GM18867 (cell line): Measurements from ENCODE around the gene GOLM1.
"Not testable (repeated sequence)": the region's sequence is repeated elsewhere in the genome, so short reads cannot be mapped to it uniquely, and the experiment has no call there.

Source experiments
- ATAC-seq: cut with Tn5 transposase; IDR thresholded peaks from one replicate; pipeline ENCODE4 v1.9.1; 2021; ENCODE audit warnings: mild to moderate bottlenecking, moderate library complexity; ENCODE audit not compliant: unreplicated experiment

GOLM1 gene

DNA sequence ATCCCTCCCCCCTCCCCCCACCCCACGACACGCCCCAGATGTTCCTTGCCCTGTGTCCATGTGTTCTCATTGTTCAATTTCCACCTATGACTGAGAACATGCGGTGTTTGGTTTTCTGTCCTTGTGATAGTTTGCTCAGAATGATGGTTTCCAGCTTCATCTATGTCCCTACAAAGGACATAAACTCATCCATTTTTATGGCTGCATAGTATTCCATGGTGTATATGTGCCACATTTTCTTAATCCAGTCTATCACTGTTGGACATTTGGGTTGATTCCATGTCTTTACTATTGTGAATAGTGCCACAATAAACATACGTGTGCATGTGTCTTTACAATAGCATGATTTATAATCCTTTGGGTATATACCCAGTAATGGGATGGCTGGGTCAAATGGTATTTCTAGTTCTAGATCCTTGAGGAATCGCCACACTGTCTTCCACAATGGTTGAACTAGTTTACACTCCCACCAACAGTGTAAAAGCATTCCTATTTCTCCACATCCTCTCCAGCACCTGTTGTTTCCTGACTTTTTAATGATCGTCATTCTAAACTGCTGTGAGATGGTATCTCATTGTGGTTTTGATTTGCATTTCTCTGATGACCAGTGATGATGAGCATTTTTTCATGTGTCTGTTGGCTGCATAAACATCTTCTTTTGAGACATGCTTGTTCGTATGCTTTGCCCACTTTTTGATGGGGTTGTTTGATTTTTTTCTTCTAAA lies 51.2 kb downstream of the GOLM1 start:
- ATAC-seq = not testable (repeated sequence)

- no peak for ATAC-seq
Measured at GRCh38 chr9:86047361-86047760, 52.0 kb downstream of the GOLM1 start.

DNA sequence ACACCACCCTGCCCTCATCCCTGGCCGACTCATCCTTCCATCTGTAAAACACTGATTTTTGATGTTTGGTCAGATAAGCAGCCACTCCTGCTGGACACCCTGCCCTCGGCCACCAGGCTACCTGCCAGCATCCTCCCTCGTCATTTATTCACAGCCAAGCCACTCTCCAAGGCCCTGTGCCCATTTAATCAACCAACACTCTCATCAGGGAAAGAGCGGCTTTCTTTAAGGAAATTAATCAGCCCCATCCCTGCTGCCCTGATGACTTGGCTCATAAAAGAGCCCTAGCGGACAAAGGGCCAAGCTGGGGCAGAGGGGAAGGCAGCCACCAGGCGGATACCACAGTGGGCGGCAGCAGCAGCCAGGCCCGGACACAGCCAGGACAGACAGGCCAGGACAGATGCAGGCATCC lies 52.4 kb downstream of the GOLM1 start:
- no peak for ATAC-seq

- ATAC-seq = no peak
Measured at GRCh38 chr9:86046071-86046636, 53.2 kb downstream of the GOLM1 start.

DNA sequence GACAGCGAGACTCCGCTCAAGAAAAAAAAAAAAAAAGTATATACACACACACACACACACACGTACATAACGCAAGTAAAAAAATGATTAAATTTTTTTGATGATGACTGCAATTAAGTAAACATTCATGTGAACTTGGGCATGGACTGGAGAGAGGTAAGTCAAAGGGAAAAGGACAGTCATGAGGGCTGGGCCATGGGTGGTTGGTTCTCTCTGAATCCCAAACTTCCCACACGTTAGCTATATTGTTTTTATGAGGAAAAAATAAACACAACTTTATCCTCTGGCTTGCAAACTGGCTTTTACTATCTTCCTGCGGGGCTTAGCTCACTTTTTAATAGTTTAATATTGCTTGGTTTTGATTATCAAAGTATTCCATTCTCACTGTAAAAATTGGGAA lies 53.7 kb downstream of the GOLM1 start:
- ATAC-seq = no peak

GRCh38 chr9:86043999-86044398 lies 55.4 kb downstream of the GOLM1 start:
- ATAC-seq = no peak

DNA sequence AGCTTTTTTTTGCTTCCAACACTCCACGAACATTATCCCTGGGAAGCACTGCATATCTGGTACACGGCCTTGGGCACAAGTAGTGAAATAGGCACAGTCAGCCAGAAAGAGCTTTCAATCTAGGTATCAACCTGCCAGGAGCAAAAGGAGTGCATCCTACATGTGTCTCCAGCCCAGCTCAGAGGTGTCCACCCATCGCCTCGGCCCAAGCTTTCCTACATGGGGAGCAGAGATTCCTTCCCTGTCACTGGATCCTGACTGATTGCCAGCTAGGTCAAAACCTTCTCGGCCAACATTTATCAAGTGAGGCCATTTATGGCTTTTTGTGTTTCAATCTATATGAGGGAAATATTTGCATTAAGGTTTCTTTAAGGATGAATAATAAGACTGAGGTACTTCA lies 55.8 kb downstream of the GOLM1 start:
- no peak for ATAC-seq

DNA sequence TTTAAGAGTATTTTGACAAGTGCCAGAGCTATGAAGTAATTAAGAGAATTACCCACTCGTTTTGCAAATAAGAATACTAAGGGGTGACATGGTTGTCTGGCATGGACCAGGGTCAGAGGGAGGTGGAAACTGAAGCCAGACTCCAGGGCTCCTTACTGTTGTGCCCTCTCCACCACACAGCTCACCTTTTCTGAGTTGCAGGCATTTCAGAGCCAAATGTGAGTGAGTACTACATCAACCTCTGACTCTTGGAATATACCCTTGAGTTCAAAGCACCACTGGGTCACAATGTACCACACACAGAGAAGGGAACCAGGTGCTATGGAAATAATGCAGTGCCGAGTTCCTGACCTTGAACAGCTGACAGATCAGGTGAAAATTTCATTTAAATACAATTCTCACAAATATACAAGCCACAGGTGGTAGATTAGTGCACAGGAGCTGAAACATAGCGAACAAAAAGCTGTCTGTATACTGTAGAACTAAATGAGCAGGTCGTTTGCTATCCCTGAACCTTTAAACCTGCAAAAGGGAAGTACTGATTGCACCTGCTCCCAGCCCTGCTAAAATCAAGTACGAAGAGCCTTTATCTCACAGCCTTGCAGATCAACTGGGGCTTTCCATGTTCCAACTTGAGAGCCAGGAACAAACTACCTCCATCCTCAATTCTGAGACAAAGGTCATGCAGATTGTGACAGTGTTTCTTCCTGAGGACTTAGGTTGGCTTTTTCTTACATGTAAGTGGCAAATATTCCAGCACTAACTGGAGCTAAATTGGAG lies 57.0 kb downstream of the GOLM1 start:
- no peak for ATAC-seq

DNA sequence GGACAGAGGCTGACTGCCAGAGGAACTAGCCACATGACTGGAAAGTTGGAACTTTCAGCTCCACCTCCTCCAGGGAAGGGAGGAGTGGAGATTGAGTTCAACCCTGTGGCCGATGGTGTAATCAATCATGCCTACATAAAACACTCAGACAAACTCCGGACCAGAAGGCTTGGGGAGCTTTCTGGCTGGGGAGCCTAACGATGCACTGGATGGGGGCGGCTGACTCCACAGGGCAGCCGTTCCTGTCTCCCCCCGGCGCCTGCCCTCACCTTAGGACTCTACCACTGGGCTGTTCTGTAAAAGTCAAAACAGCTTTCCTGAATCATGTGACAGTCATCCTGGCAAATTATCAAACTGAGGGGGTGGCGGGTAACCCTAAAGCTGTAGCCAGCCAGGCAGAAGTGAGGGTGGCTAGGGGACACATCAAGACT lies 58.0 kb downstream of the GOLM1 start:
- no peak for ATAC-seq

GRCh38 chr9:86040861-86041155 lies 58.5 kb downstream of the GOLM1 start:
- no peak for ATAC-seq

- no peak for ATAC-seq
Measured at GRCh38 chr9:86039991-86040860, 59.1 kb downstream of the GOLM1 start.

- no peak for ATAC-seq
Measured at GRCh38 chr9:86036555-86036954, 62.8 kb downstream of the GOLM1 start.

DNA sequence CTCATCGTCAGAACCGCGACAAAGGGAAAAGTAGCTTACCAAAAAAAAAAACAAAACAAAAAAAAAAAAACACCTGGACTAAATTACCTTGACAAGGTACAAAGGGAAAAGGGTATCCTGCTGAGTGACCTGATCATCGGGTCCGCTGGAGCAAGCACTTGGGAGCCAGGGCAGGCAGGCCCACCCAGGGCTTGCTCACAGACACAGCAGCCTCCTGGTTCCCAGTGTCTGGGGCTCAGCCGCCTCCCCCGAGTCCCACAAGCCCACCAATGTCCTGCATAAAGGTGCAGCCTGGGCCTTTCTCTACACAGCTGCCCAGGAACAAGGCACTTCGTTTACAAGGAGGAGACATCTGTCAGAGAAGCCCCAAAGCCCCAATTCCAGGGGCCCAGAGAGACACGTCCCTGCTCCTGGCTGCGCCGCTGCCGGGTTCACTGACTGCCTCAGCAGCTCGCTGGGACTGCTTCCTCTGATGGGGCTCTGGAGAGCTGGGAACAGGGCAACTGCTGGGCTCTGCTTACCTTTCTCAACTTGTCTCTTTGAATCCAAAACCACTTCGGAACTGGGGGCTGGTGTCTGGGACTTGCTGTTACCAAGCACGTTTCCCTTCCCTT lies 63.4 kb downstream of the GOLM1 start:
- no peak for ATAC-seq

GRCh38 chr9:86034863-86035734 lies 64.3 kb downstream of the GOLM1 start:
- ATAC-seq = no peak

- no peak for ATAC-seq
Measured at GRCh38 chr9:86027767-86028166, 71.6 kb downstream of the GOLM1 start.

GRCh38 chr9:86022687-86023266 lies 76.6 kb downstream of the GOLM1 start:
- no peak for ATAC-seq

- no peak for ATAC-seq
Measured at GRCh38 chr9:86021166-86021565, 78.2 kb downstream of the GOLM1 start.

DNA sequence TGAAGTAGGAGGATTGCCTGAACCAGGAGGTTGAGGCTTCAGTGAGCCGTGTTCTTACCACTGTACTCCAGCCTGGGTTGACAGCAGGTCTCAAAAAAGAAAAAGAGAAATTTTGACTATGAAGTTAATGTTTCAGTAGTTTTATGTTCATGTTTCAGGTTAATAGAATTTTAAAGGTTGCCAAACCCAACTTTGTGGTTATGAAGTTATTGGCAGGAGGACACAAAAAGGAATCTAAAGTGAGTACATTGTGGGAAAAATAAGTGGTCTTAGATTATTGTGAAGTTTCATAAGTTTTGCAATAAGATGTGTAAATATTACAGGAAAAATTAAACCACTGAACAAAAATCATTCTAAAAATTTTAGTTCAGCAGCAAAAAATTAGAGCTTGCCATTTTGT lies 78.6 kb downstream of the GOLM1 start:
- no peak for ATAC-seq

DNA sequence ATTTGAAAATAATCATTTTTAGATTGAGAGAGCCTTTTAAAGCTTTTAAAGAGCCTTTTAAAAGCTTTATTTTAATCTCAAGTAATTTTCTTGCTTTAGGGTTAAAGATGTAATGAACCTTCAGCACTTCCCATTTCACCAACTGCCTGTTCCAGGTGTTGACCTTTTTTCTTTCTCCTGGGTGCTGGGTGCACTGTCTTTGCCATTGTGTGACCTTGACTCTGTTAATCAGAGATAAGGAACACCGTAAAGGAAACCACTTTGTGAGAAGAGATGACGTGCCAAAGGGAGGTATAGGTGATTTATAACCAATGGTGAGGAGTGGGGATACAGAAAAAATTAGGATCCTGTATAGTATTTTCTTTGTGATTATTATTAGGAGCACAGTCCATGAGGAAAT lies 90.2 kb downstream of the GOLM1 start:
- no peak for ATAC-seq
